B cell (primary cell): ENCODE data around the gene CDKN1A. TPM values are rescaled to one million over a fixed set of nuclear protein-coding genes. Genes with fewer than 3 reads are reported as not detected.

ENCODE experiments used
- ATAC-seq: fragments of 200-7000 bp; cut with Tn5 transposase; one replicate; pipeline ENCODE4 v1.10.0; 2021; ENCODE audit warnings: low read depth, mild to moderate bottlenecking, moderate number of reproducible peaks, moderate library complexity
- CTCF ChIA-PET: fragments of 350-600 bp; sonication (Branson Sonifier 250); formaldehyde crosslinking; loops from one replicate; lab custom pipeline; 2021; ENCODE audit warnings: antibody characterized with exemption, inconsistent platforms; lab: Charles Lee
- POLR2A ChIA-PET: fragments of 350-600 bp; sonication (Branson Sonifier 250); formaldehyde crosslinking; loops from one replicate; lab custom pipeline; 2021; ENCODE audit warnings: antibody characterized with exemption; lab: Charles Lee
- DNase-seq: peaks from one replicate; pipeline ENCODE4 v3.0.0; 2013
- H2AFZ ChIP-seq: 2 replicates; pipeline ENCODE4 v1.6.1; 2012; ENCODE audit warnings: mild to moderate bottlenecking, low read depth, low read length; ENCODE audit not compliant: insufficient read depth, poor library complexity, severe bottlenecking
- H3K27ac ChIP-seq, 2 donors: 1 replicate in 1 of 2; 2 replicates in 1 of 2; pipeline ENCODE4 v1.5.1; 2012 to 2013; ENCODE audit warnings: low read length in 2 of 2, mild to moderate bottlenecking in 2 of 2, moderate library complexity in 1 of 2
- H3K27me3 ChIP-seq, 4 experiments: fragments of 200-600 bp in 1 of 4; sonication (generic) in 1 of 4; replicated peaks in 1 of 4; 1 replicate in 2 of 4; 2 replicates in 2 of 4; pipeline versions ENCODE4 v1.6.1 to v1.7.0; 2013 to 2016; ENCODE audit warnings: low read length in 3 of 4, mild to moderate bottlenecking in 2 of 4, mixed read lengths in 1 of 4, moderate library complexity in 1 of 4; ENCODE audit not compliant: insufficient read depth in 4 of 4, control insufficient read depth in 3 of 4; ENCODE audit errors: control extremely low read depth in 1 of 4
- H3K36me3 ChIP-seq, 2 experiments: replicated peaks in 1 of 2; 1 replicate in 1 of 2; 2 replicates in 1 of 2; pipeline versions ENCODE4 v1.6.1 to v1.7.1; 2013; ENCODE audit warnings: low read length in 1 of 2; ENCODE audit not compliant: insufficient read depth in 2 of 2, control insufficient read depth in 1 of 2; ENCODE audit errors: control extremely low read depth in 1 of 2, extremely low read depth in 1 of 2
- H3K4me1 ChIP-seq, 2 donors: fragments of 200-600 bp in 1 of 2; sonication (generic) in 1 of 2; 1 replicate in 1 of 2; 2 replicates in 1 of 2; pipeline versions ENCODE4 v1.5.1 to v1.6.1; 2013 to 2017; ENCODE audit warnings: low read length in 2 of 2; ENCODE audit not compliant: control insufficient read depth in 2 of 2, insufficient read depth in 2 of 2
- H3K4me2 ChIP-seq: replicated peaks from 2 replicates; pipeline ENCODE3; 2012; ENCODE audit warnings: mild to moderate bottlenecking, low read depth, low read length; ENCODE audit not compliant: poor library complexity, severe bottlenecking
- H3K4me3 ChIP-seq, 5 experiments: fragments of 200-600 bp in 1 of 5; sonication (generic) in 1 of 5; 1 replicate in 3 of 5; 2 replicates in 2 of 5; pipeline versions ENCODE4 v1.5.1 to v1.7.0; 2011 to 2016; ENCODE audit warnings: low read length in 4 of 5, mild to moderate bottlenecking in 4 of 5, low read depth in 2 of 5, control low read depth in 1 of 5, moderate library complexity in 1 of 5; ENCODE audit not compliant: insufficient read depth in 1 of 5; ENCODE audit errors: control extremely low read depth in 1 of 5, extremely low read depth in 1 of 5
- H3K79me2 ChIP-seq: fragments of 200-600 bp; sonication (generic); one replicate; pipeline ENCODE4 v1.6.0; 2016; ENCODE audit warnings: low read length; ENCODE audit not compliant: control insufficient read depth, insufficient read depth
- H3K9ac ChIP-seq: fragments of 200-600 bp; sonication (generic); 2 replicates; pipeline ENCODE4 v1.6.1; 2017; ENCODE audit warnings: mild to moderate bottlenecking, low read length, moderate library complexity
- H3K9me3 ChIP-seq, 3 donors: one replicate each; pipeline versions ENCODE4 v1.6.1 to v1.7.1; 2013; ENCODE audit warnings: low read length in 2 of 3; ENCODE audit not compliant: control insufficient read depth in 2 of 3, insufficient read depth in 1 of 3; ENCODE audit errors: control extremely low read depth in 1 of 3
- H4K20me1 ChIP-seq: 2 replicates; pipeline ENCODE4 v1.6.0; 2012; ENCODE audit warnings: mild to moderate bottlenecking, low read length; ENCODE audit not compliant: insufficient read depth, control insufficient read depth, poor library complexity, severe bottlenecking
- H3K27ac Mint-ChIP-seq: one replicate; pipeline ENCODE4 v1.8.0; 2021; ENCODE audit warnings: mixed read lengths
- H3K27me3 Mint-ChIP-seq: one replicate; pipeline ENCODE4 v1.8.0; 2021; ENCODE audit warnings: mixed read lengths
- H3K4me1 Mint-ChIP-seq: one replicate; pipeline ENCODE4 v1.8.0; 2021; ENCODE audit warnings: mixed read lengths
- H3K4me3 Mint-ChIP-seq: one replicate; pipeline ENCODE4 v1.8.0; 2021; ENCODE audit warnings: mixed read lengths
- H3K9me3 Mint-ChIP-seq: one replicate; pipeline ENCODE4 v1.8.0; 2022; ENCODE audit warnings: mixed read lengths; ENCODE audit not compliant: insufficient read depth
- EZH2 ChIP-seq: IDR thresholded peaks from 2 replicates; pipeline ENCODE4 v1.6.1; 2012; ENCODE audit warnings: borderline replicate concordance, low read depth, mild to moderate bottlenecking, moderate library complexity, low read length; ENCODE audit not compliant: insufficient read depth, poor library complexity, severe bottlenecking
- WGBS: methylation state at CpG from one replicate; pipeline ENCODE4 v1.1.5; 2013; ENCODE audit warnings: missing lambda C conversion rate; ENCODE audit not compliant: insufficient coverage; 5-methylcytosine and 5-hydroxymethylcytosine counted together
- intact Hi-C: fragments of 100-400 bp; cut with micrococcal nuclease; formaldehyde crosslinking; loops from one replicate; pipeline ENCODE4 v1.10.0; 2022
- polyA plus RNA-seq: library from polyadenylated mRNA; depleted of rRNA; stranded (reverse); fragments of >200 nt; gene quantifications from 2 replicates; pipeline ENCODE4 v1.2.3, GENCODE V29; 2012
- total RNA-seq, 2 donors: library from RNA; stranded (reverse); fragments of 120-200 nt in 1 of 2; gene quantifications; 1 replicate in 1 of 2; 2 replicates in 1 of 2; pipeline versions ENCODE4 v1.2.3 to v1.2.4, GENCODE V29; 2013 to 2022
- TF ChIP-seq, protein P1 (sequence below): fragments of 200-600 bp; IDR thresholded peaks from one replicate; pipeline ENCODE4 v1.8.0; 2022; ENCODE audit warnings: antibody characterized with exemption, mild to moderate bottlenecking

The CDKN1A gene
- total and polyA plus RNA-seq, 2 donors (not counting 1 experiment from before 2014, with no cell fraction given): 45.5 to 352 TPM

DNA sequence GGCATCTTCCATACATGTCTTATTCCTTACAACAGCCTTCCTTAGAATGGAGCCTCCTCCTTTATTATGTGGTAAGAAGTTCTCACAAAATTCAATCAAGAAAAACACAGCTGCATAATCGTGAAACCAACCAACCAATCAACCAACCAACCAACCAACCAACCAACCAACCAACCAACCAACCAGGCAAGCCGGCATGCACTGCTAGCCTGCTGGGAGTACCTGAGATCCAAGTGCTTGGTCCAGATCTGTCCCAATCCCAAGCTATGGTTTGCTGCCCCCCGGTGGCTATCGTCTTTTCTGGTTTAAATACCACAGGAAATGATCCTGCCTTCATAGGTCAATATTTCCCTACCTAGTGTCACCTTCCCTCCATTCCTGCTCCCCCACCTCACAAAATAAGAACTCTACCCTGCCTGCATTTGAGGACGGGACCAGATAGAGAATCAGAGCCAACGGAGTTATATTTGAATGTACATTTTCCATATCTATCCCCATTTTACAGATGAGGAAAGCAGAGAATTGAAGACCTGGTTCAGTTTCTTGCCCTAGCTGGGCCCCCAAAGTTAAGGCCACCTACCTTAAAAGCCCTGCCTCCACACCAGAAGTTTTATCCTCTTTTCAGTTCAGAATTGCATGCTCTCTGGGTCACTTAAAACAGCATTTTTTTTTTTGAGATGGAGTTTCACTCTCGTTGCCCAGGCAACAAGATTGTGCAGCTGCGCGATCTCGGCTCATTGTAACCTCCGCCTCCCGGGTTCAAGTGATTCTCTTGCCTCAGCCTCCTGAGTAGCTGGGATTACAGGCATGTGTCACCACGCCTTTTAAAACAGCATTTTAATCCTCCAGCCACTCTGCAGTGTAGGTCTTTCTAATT, 46.2 kb downstream of the CDKN1A start:
- no peak for TF ChIP-seq EZH2
- TF ChIP-seq, protein P1, sequence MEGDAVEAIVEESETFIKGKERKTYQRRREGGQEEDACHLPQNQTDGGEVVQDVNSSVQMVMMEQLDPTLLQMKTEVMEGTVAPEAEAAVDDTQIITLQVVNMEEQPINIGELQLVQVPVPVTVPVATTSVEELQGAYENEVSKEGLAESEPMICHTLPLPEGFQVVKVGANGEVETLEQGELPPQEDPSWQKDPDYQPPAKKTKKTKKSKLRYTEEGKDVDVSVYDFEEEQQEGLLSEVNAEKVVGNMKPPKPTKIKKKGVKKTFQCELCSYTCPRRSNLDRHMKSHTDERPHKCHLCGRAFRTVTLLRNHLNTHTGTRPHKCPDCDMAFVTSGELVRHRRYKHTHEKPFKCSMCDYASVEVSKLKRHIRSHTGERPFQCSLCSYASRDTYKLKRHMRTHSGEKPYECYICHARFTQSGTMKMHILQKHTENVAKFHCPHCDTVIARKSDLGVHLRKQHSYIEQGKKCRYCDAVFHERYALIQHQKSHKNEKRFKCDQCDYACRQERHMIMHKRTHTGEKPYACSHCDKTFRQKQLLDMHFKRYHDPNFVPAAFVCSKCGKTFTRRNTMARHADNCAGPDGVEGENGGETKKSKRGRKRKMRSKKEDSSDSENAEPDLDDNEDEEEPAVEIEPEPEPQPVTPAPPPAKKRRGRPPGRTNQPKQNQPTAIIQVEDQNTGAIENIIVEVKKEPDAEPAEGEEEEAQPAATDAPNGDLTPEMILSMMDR: peak; percentile 21
- H3K4me1 ChIP-seq: peaks cover 51 to 53% of the 10 kb centered on the region in 2 donors
- 42% methylated on average over 9 of the region's 13 CpGs for WGBS
- no peaks in the 10 kb centered on the region for H3K27me3 ChIP-seq
- H3K36me3 ChIP-seq: no peaks in the 10 kb centered on the region
- Mint-ChIP-seq H3K4me1 (peaks cover 58% of the 10 kb centered on the region), H3K27ac (peak overlapping the region; percentile 26), H3K27me3 (no peaks in the 10 kb centered on the region), H3K4me3 (peak overlapping the region; percentile 1), H3K9me3 (no peaks in the 10 kb centered on the region)
- no peak overlapping the region for H3K27ac ChIP-seq
- intact Hi-C loops: loop anchor here (1.0 to 5.0 kb wide), 2 partner anchors 42 to 101 kb away; no protein-coding TSS in a partner anchor
- DNase-seq (peak; percentile 63), ATAC-seq (no peak)
- H2AFZ ChIP-seq: no peak overlapping the region
- peak overlapping the region; percentile 26 for H3K4me2 ChIP-seq
- H4K20me1 ChIP-seq: no peaks in the 10 kb centered on the region
- no peak overlapping the region for H3K4me3 ChIP-seq
- ChIA-PET CTCF (interaction anchor here (0.6 to 11.6 kb wide), 21 partner anchors 8 to 1247 kb away, joined by 3 to 88 read pairs (median 4); partner anchors contain the start of gene CDKN1A), POLR2A (no interaction called here)
- no peak overlapping the region for H3K9ac ChIP-seq
- H3K79me2 ChIP-seq: no peaks in the 10 kb centered on the region
- peaks cover 0 to 12% (median 0%) of the 10 kb centered on the region in 3 donors for H3K9me3 ChIP-seq

DNA sequence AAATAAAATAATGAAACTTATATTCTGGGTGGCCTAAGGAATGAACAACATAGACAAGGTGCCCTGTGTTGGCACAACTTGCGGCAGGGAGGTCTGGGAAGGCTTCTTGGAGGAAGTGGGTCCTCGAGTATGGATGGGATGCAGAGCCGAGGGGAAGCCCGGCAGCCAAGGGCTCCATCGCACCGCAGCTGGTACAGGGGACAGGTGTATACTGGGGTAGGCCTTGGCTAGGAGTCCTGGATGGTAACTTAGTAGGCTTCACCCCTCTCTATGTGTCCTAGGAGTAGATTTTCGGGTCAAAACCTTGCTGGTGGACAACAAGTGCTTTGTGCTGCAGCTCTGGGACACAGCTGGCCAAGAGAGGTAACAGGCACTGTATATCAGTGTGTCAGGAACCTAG, 47.1 kb downstream of the CDKN1A start:
- POLR2A ChIA-PET: no interaction called here
- no peaks in the 10 kb centered on the region for H3K27me3 ChIP-seq
- H3K36me3 ChIP-seq: no peaks in the 10 kb centered on the region
- Mint-ChIP-seq H3K27me3 (no peaks in the 10 kb centered on the region), H3K4me1 (peaks cover 50% of the 10 kb centered on the region), H3K4me3 (peak overlapping the region; percentile 13), H3K9me3 (no peaks in the 10 kb centered on the region), H3K27ac (no peak overlapping the region)
- no peak overlapping the region for H2AFZ ChIP-seq
- no peaks in the 10 kb centered on the region for H3K79me2 ChIP-seq
- H3K4me3 ChIP-seq: no peak overlapping the region
- H3K27ac ChIP-seq: no peak overlapping the region
- TF ChIP-seq, protein P1: no peak
- TF ChIP-seq EZH2: no peak
- no peaks in the 10 kb centered on the region for H4K20me1 ChIP-seq
- intact Hi-C loops: no loop called here
- CTCF ChIA-PET: interaction anchor here (1.3 to 11.6 kb wide), 6 partner anchors 10 to 110 kb away, joined by 3 to 88 read pairs (median 19); partner anchors contain the start of gene CDKN1A
- no peak for ATAC-seq
- no peak overlapping the region for H3K9ac ChIP-seq
- 94% methylated on average over 7 of the region's 7 CpGs for WGBS
- H3K4me1 ChIP-seq: peaks cover 42 to 44% of the 10 kb centered on the region in 2 donors
- peaks cover 0 to 4% (median 0%) of the 10 kb centered on the region in 3 donors for H3K9me3 ChIP-seq
- H3K4me2 ChIP-seq: peak overlapping the region; percentile 18
- no peak for DNase-seq
